ENCODE data around the gene KCNMA1. TPM values are rescaled to one million over a fixed set of nuclear protein-coding genes. Genes with fewer than 3 reads are reported as not detected.

KCNMA1 gene
- total and polyA plus RNA-seq, 3 donors from 2014 or later: 13.6 to 36.1 (median 24.7) TPM

GRCh38 chr10:77105761-77106221 is 531.8 kb downstream of the KCNMA1 start:
- Histone ChIP-seq H3K9me3 (no peaks in the 10 kb centered on the region), H3K36me3 (ENCODE audit: low read depth, missing control alignments) (no peaks in the 10 kb centered on the region), H3K4me1 (peaks cover 4% of the 10 kb centered on the region), H3K27ac (no peak overlapping the region), H3K4me3 (no peak overlapping the region), H3K27me3 (no peaks in the 10 kb centered on the region)
- WGBS, 2 donors: 43 to 56% methylated on average over 5 of the region's 5 CpGs
- intact Hi-C loops (cut with DNase I; ENCODE audit: low total_unique reads): no loop called here
- TF ChIP-seq, protein P1, sequence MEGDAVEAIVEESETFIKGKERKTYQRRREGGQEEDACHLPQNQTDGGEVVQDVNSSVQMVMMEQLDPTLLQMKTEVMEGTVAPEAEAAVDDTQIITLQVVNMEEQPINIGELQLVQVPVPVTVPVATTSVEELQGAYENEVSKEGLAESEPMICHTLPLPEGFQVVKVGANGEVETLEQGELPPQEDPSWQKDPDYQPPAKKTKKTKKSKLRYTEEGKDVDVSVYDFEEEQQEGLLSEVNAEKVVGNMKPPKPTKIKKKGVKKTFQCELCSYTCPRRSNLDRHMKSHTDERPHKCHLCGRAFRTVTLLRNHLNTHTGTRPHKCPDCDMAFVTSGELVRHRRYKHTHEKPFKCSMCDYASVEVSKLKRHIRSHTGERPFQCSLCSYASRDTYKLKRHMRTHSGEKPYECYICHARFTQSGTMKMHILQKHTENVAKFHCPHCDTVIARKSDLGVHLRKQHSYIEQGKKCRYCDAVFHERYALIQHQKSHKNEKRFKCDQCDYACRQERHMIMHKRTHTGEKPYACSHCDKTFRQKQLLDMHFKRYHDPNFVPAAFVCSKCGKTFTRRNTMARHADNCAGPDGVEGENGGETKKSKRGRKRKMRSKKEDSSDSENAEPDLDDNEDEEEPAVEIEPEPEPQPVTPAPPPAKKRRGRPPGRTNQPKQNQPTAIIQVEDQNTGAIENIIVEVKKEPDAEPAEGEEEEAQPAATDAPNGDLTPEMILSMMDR (IDR thresholded peaks at IDR 0.05): no peak
- TF ChIP-seq POLR2A (IDR thresholded peaks at IDR 0.05): no peak
- DNase-seq: no peak

DNA sequence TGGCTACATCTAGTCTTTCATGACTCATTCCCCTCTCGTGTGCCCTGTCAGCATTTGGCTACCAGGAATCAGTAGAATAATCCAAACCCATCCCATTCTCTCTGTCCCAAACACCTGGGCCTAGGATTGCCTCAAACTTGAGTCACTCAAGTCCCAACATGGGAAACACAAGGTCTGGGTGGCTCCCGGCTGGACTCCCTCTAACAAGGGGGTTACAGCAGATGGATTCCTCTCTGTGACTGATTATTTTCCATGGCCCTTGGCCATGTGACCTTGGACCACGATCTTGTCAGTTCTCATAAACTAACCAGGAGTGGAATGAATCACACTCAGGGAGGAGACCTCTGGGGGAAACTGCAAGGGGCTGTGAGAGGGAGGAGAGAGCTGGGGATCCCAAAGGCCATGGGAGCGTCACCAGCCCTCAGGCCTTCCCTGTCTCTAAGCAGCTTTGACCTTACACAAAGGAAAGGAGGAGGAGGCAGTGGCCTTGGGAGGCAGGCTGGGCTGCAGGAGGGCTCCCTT is 533.1 kb downstream of the KCNMA1 start:
- Histone ChIP-seq H3K27me3 (no peaks in the 10 kb centered on the region), H3K4me1 (peaks cover 4% of the 10 kb centered on the region), H3K27ac (no peak overlapping the region), H3K9me3 (no peaks in the 10 kb centered on the region), H3K36me3 (ENCODE audit: low read depth, missing control alignments) (no peaks in the 10 kb centered on the region), H3K4me3 (no peak overlapping the region)
- whole genome bisulfite sequencing, 2 donors: 26 to 52% methylated on average over 4 of the region's 4 CpGs
- peak; percentile 24 for DNase-seq
- intact Hi-C loops (cut with DNase I; ENCODE audit: low total_unique reads): no loop called here
- no peak for TF ChIP-seq POLR2A (IDR thresholded peaks at IDR 0.05)
- TF ChIP-seq, protein P1 (IDR thresholded peaks at IDR 0.05): no peak

GRCh38 chr10:77103213-77103612 is 534.4 kb downstream of the KCNMA1 start:
- Histone ChIP-seq H3K4me3 (no peak overlapping the region), H3K9me3 (no peaks in the 10 kb centered on the region), H3K27me3 (no peaks in the 10 kb centered on the region), H3K27ac (no peak overlapping the region), H3K36me3 (ENCODE audit: low read depth, missing control alignments) (no peaks in the 10 kb centered on the region), H3K4me1 (peaks cover 4% of the 10 kb centered on the region)
- no peak for DNase-seq
- intact Hi-C loops (cut with DNase I; ENCODE audit: low total_unique reads): no loop called here
- TF ChIP-seq, protein P1 (IDR thresholded peaks at IDR 0.05): no peak
- no peak for TF ChIP-seq POLR2A (IDR thresholded peaks at IDR 0.05)
- 90 to 91% methylated on average over 4 of the region's 4 CpGs for WGBS, 2 donors

- Histone ChIP-seq H3K27ac (no peak overlapping the region), H3K9me3 (no peaks in the 10 kb centered on the region), H3K4me3 (no peak overlapping the region), H3K27me3 (no peaks in the 10 kb centered on the region), H3K36me3 (ENCODE audit: low read depth, missing control alignments) (no peaks in the 10 kb centered on the region), H3K4me1 (peaks cover 4% of the 10 kb centered on the region)
- TF ChIP-seq POLR2A (IDR thresholded peaks at IDR 0.05): no peak
- TF ChIP-seq, protein P1 (IDR thresholded peaks at IDR 0.05): no peak
- no peak for DNase-seq
- intact Hi-C loops (cut with DNase I; ENCODE audit: low total_unique reads): no loop called here
- WGBS, 2 donors: 94% methylated on average over 5 of the region's 5 CpGs
Measured at GRCh38 chr10:77101341-77101740, 536.3 kb downstream of the KCNMA1 start.

DNA sequence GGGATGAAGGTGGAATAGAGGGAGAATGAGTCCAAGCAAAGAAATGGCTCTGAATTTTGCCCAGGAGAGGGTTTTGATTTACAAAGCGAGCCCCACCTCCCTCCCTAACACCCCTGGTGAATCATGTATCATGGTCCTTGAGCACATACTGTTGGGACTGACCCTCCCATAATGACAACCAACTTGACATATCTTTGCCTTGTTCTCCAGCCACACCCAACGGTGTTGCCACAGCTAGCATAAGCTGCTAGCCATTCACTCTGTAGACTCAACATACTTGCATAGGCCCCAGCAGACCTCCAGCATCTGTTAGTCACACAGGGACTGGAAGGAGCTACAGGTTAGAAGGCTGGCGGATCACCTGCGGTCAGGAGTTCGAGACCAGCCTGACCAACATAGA is 538.5 kb downstream of the KCNMA1 start:
- Histone ChIP-seq H3K4me3 (no peak overlapping the region), H3K4me1 (no peaks in the 10 kb centered on the region), H3K27me3 (no peaks in the 10 kb centered on the region), H3K9me3 (no peaks in the 10 kb centered on the region), H3K27ac (no peak overlapping the region), H3K36me3 (ENCODE audit: low read depth, missing control alignments) (no peaks in the 10 kb centered on the region)
- 96 to 98% methylated on average over 4 to 5 of the region's 5 CpGs for WGBS, 2 donors
- DNase-seq: no peak
- TF ChIP-seq, protein P1 (IDR thresholded peaks at IDR 0.05): no peak
- TF ChIP-seq POLR2A (IDR thresholded peaks at IDR 0.05): no peak
- intact Hi-C loops (cut with DNase I; ENCODE audit: low total_unique reads): no loop called here
